CD4-positive, alpha-beta T cell treated with Interleukin-17A for 1 hour (primary cell): Measurements from ENCODE around the gene DCBLD2.

Experiments used
- DNase-seq: peaks from one replicate; pipeline ENCODE4 v3.0.0-alpha.2; 2020

Gene DCBLD2

DNA sequence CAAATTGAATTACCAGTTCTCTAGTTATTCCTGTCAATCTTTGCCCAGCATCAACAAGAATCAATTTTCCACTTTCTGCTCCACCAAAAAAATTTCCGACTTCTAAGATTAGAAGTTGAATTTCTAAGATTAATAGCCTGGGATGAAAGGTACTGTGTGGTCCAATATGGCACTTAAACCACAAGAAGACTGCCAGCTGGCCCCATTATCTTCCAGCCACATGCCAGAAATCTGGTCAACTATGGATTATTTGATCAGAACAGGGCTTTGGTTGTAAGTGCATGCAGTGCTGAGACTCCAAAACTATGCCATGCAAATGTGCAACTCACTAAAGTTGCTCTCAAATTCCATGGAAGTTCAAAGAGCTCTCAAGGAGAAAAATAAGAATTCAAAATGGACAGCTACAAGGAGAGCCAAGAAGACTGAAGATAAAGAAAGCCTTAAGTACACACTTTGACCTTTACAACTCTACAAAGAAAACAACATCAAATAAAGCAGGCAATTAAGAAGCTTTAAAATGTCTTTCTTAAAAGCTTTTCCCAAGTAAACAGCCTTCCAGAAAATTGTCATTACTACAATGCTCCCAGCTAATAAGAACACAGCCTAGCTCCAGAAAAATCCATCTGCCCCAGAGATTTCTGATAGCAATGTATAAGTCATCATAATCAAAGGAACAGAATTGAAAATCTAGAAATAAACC is 74.1 kb downstream of the DCBLD2 start:
- DNase-seq = no peak

DNA sequence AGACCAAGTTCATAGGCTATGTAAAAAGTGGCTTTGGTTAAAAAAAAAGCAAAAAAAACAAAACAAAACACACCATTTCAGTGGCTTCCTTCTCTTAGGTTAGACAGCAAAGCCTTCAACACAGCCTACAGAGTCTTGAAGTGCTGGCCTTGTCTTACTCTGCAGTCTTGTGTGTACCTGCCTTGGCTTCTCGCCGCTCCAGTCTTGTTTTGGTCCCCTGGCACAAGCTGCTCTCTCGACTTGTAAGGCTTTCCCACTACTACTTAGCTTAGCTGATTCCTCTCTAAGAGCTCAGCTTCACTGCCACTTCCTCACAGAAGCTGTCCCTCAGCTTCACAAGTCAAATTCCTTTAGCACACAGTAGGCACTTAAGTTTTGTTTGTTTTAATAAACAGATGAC is 75.4 kb downstream of the DCBLD2 start:
- no peak for DNase-seq

DNA sequence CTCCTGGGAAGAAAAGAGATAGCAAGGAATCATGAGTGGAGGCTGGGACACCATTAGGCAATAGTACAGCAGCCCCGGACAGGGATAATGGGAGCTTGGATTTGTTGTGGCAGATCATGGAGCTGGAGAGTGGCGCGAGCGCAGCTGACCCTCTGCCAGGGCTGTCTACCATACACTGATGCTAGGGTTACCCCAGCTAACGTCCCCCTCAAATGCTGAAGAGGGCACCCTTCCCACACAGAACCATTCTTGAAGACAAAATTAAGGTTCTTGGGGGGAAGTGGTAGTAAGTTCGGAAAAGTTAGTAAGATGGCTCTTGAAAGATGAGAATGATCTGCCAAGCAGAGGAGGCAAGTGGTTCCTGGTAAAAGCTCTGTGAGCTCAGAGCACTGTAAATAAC is 77.2 kb downstream of the DCBLD2 start:
- DNase-seq = no peak

DNA sequence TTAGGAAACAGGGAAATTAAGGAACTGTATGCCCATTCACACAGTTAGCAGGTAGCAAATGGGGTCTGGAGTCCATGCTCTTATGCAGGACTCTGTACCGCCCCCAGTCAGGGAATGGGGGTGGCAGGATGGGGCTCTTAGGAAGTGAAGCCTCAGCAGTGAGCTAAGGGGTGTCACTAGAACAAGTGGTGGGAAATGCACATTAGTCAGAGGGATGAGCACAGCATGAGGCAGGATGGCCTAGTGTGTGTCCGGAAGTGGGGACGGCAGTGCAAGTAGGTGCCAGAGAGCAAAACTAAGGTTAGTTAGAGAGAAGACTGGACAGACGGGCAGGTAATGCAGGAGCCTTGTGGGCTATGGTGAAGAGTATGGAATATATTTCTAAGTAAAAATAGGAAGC is 77.7 kb downstream of the DCBLD2 start:
- DNase-seq = no peak

DNA sequence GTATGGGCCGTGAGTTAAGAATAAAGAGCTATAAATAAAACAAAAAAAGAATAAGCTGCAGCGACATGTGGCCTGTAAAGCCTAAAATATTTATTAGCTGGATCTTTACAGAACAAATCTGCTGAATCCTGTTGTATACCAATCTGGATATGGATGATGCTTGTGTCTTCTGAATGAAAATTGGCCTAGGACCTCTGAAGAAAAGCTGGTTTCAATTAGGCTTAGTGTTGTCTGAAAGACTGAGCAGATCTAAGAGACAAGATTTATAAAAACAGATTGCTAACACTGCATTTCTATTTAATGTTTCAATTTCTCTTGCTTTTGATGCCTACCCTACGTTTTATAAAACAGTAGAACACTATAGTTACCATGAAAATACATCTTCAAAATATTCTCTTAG is 80.4 kb downstream of the DCBLD2 start:
- DNase-seq = no peak

DNA sequence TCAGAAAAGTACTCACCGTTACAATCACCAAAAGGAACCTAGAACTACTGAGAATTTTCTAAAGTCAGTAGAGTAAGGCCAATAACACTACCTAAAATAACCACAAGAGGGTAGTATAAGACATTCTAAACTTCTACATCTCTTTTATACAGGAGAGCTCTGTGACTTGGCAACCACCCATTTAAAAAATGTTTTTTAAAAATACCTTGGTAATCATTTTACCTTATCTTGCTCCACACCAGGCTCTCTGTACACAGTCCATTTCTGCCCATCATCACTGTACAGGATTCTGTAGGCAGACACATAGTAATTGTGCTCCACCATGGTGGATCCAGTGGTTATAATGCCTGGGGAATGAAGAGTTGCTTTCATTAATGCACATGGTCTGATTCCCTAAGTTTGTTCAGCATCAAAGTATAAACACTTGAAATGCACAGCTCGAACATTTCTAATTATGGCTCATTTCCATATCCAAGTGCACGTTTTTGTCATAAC is 83.9 kb downstream of the DCBLD2 start:
- peak; percentile 36 for DNase-seq

DNA sequence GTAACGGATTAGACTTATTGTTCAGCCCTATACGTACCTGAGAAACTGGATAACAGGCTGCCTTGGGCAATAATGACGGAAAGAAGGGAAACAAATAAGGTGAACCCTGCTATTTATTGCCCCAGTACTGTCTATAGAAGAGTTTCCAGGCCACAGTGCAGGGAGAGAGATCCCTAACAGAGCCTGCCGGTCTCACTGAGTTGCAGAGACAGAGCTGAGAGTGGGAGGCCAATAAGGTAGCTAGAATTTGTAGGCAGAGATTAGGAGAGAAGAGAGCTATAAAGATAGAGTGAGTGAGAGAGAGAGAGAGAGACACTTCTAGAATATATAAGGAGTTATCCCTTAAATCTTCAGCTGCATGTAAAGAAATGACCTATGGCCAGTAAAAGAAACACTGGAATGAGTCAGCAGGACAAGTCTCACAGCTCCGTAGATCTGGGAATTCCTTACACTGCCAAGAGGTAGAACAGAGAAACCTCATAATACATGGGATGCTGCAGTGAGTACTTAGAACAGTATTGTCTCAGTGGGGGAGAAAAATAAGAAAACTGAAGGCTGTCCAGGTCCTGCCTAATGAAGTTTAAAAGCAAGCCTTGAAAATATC is 86.6 kb downstream of the DCBLD2 start:
- no peak for DNase-seq

DNA sequence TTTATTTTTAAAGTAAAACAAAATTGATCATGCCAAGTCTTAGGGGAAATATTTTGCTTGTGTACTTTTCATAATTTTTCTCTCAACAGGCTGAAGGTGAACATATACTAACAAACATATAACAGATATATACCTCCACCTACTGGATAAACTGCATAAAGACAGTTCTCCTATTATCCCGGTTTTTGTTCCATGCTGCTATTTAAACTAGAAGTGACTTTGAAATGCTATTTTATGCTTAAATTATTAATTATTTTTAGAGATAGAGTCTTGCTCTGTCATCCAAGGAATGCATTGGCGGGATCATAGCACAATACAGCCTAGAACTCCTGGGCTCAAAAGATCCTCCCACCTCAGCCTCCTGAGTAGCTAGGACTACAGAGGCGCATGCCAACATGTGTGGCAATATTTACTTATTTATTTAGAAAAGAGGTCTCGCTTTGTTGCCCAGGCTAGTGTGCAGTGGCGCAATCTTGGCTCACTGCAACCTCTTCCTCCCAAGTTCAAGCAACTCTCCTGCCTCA is 88.6 kb downstream of the DCBLD2 start:
- peak; percentile 8 for DNase-seq

DNA sequence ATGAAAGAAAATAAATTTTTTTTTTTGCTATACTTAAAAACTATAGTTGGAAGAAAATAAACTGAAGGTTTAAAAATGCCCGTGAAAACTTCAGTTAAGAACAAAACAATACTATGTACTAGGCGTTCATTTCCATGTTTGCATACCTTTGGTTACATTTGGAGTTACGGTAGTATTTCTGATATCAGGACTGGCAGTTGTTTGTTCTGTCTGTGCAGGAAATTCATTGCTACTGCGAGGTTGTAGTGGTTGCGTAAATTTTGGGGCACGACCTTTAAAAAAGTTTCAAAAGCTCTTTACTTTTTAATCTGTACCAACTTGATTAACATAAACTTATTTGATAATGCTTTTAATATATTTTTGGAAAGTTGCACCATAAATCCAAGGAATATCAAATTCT is 90.4 kb downstream of the DCBLD2 start:
- DNase-seq = no peak

DNA sequence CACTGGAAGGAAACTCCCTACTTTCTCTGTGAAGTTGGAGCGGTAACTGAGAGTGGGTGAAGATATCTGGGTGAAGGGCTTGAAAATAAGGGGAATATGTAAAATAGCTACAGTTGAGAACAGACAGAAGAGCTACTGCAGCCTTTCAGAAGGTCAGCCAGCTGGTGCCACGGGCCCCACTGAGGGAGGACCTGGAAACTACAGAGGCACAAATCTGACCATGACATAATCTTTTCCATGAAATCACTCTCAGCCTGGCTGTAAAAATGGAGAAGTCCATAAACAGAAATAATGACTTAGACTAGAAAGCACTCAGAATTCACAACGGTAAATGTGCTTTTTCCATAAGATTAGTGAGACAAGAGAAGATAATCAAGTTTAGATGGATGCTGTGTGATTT is 91.9 kb downstream of the DCBLD2 start:
- no peak for DNase-seq

DNA sequence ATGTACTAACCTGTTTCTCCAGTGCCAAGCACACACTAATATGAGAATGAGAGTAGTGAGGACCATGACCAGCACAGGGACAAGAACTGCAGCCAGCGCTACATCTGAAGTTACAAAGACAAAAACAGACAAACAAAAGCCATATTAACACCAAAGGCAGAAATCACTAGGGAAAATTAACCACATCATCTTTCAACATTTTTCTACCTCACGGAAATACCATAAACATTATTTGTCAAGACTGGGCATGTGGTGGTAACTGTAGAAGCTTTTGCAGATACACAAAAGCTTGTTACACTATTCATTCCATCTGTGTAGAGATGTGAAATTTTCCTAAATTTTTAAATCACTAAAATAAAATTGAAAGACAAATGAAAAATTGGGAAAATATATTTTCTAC is 93.4 kb downstream of the DCBLD2 start:
- no peak for DNase-seq

DNA sequence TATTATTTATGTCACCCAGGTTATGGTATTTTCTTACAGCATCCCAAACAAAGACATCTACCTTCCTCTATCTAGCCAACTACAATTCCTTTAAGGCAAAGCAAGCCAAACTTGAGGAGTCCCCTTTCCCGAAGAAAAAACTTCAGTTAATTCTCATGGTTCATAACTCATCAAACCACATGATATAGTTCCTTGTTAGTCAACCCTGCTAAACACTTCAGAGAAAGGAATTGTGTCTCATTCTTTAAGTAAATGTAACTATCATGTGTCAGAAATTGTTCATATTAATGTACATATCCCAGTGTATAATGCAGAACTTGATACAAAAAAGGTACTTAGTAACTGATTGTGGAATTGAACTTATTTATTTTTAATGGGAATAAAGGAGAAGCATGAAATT is 93.9 kb downstream of the DCBLD2 start:
- no peak for DNase-seq

DNA sequence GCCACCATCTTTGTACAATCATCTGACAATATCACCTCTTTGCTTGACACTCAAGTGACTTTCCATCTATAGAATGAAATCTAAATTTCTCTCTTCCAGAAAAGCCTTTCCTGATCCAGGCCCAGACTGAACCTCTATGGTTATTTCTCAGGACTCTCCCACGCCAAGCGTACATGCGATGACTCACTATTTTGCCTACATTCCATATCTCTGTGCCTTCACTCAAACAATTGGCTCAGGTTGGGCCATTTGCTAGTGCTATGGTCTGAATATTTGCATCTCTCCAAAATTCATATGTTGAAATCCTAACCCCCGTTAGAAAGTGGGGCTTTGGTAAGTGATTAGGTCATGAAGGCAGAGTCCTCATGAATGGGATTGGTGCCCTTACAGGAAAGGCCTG is 94.5 kb downstream of the DCBLD2 start:
- DNase-seq = no peak

DNA sequence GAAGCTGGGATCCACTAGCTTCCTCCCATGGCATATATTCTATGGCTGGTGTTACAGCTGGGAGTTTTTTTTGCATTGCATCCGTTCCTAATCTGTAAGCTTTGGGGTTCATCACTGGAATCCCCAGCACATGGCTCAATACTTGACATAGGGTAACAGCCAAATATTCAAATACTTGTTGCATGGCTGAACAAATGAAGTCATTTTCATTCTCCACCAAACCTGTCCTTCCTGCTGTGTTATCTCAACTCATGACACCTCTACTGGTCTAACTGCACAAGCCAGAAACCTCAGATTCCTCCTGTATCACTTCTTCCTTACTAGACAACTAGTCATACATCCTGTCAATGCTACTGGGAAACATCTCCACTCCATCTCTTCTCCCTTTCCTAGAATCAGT is 95.0 kb downstream of the DCBLD2 start:
- no peak for DNase-seq

DNA sequence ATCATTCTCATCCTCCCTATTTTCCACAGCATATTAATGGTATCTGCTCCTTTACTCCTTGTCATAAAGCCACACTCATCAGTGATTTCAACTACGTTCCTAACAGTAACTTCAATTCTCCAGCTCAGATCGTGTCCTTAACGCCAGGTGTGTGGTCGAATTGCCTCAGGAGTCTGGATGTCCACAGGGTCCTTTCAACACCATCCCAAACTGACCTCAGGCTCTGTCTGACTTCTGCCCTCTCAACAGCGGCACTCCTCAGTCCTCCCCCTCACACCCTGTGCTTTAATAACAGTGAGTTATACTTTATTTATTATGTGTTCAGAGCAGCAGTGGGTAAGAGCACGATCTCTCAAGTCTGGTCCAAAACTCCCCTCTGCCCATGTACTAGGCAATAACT is 95.9 kb downstream of the DCBLD2 start:
- no peak for DNase-seq

DNA sequence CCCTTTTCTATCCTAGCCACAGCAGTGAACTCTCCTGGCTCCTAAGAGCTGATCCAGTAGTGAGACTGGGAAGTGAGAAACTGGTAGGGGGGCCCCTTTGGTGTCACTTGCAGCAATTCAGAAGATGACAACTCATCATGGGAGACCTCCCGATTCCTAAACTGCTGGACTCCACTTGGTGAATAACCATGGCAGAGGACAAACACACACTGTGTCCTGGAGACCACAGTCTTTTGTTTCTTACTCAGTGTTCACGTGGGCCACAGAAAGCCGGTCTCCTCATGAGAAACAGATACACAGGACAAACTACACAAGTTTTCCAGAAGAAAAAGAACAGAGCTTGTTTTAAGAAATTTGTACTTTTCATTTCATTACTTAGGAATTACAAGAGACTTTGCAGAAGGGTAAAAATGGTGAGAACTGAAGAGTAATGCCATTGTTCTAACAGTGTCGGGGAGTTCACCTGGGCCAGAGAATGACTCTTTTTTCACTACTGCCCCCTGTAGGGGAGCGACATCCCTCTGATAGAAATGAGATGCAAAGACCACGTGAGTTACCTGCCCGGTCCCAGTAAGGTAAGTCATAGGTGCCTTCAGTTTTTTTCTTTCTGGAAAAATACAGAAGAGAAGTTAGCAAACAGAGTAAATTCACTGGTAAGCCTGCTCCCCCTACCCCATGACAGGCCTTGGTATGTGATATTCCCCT is 100.3 kb downstream of the DCBLD2 start:
- no peak for DNase-seq

DNA sequence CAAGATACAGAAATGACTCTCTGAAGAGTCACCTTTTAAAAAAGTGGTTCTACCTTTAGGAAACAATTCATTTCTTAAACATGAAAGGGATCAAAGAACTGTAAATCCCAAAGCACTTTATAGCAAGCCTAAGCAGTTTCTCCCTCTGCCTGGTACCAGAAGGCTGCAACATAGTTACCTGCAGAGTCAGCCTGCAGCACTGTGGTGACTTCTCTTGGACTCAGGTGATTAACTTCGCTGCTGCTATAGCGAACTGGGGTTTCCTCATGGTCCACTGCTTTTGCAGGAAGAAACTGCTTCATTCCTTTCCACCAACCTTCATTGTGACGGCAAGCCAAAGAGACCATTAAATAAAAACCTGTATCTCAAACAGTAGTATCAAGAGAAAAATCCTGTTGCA is 101.1 kb downstream of the DCBLD2 start:
- DNase-seq = no peak

DNA sequence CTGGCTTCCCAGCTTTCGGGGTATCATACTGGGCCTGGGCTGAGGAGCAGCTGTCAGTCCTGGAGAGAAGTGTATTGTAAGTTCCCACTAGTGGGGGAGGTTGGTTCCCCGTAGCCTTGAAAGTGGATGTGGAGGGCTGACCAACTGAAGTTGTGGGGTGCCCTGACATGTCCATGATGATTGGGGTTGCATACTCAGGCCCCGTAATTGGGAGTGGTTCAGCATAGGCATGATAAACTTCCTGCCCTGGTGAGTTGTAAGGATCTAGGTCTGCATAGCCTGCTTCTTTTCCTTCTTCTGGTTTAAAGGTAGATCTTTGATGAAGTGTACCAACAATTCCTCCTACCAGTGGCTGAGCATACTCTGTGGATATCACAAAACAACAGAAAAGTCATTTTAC is 102.0 kb downstream of the DCBLD2 start:
- DNase-seq = no peak

DNA sequence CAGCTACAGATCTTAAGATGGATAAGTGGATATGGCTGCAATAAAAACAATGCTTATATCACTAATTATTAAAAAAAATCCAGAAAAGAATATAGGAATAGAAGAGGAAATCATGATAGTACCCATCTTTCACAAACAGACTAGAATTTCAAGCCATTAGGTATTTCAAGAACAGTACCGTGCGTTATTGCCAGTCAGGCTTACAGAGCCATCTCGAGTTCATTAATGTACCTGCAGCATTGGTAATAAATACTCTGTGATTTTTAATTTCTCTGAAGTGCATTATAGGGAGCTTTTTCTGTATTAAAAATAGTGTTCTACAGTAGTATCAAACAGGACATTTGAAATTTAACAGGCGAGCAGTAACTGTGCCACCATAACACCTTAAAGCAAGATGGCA is 102.7 kb downstream of the DCBLD2 start:
- DNase-seq = no peak

DNA sequence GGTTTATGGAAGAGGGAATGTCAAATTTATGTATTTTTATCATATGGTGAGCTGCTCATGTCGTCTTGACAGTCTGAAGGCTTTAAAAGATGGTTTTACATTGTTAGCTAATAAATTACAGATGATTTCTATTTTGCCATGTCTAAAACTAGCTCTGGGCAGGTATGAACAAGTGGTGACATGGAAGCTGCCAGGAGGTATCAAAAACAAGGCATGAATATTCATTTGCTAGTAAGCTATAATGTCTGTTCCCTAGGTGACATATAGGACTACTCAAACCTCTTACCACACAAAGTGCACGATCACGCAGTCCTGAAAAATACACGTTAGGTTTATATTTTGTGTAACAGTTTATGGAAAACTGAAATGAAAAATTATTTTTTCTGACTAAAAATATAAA is 103.6 kb downstream of the DCBLD2 start:
- no peak for DNase-seq

DNA sequence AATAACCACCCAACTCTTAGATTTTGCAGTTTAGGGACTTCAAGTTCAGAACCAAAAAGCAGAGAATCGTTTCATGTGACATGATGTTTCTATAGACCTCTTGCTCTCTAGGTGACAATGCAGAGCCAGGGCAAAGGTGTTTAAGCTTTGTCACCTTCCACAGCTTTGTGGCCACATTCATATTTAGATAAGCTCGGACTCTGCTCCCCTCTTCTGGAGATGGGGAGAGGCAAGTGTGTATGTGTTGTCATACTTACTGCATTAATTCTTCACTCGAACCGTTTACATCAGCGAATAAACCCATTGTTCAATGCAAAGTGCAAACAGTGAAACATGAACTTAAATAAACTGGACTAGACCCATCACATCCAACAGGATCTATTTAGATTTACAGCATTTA is 105.2 kb downstream of the DCBLD2 start:
- DNase-seq = no peak

DNA sequence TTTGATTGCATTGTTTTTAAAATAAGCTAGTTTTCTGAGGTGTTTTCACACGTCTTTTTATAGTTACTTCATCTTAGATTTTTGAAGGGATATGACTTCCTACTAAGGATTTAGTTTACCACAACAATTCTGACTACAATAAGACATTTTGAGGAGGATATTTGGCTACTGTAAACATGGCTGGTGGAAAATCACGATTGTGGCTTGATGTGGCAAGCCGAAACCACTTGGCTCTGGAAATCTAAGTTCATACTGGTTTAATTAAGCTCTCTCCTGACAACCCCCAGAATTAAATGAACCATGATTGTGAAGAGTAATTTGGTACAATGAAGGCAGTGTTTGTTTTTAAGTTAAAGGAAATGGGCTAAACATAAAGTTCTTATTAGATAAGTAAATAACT is 107.5 kb downstream of the DCBLD2 start:
- no peak for DNase-seq

DNA sequence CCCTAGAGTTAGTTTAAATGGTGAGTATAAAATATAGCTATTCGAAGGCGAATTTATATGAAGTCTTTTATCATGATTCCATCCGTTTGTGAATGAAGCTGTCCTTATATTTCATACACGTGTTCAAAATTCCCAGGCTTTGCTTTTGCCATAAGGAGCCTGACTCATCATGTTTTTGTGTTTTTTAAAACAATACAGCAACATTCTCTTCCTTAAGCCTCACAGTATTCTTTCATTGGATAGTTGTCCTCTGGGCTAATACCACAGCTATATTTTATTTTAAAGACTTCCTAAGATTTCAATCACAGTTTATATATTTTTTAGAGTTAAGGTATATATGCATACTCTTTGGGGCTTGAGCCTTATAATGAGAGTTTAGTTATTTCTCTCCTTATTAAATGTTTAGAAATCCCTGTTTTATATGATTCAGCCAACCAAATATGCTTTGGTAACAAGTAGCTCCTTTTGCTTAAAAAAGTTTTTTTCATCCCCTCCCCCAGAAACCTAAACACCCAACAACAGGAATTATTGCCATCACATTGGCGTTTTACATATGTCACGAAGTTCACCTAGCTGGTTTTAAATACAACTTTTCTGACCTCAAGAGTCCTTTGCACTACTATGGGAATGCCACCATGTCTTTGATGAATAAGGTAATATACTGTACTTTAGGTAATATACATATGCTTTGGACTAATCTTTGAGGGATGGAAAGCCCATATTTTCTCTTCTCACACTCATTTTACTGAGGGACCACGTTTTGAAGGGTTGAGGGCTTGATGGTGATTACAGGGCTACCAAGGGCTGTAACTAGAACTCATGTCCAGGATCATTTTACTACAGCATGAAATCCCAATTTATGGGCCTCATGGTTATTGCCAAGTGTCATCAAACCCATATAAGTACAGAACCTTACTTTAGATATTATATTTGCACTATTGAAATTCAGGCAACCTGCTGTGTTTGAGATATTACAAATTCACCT is 109.9 kb downstream of the DCBLD2 start:
- no peak for DNase-seq
